HepG2 (cell line): ENCODE data around the gene PLA2G4A. TPM values are rescaled to one million over a fixed set of nuclear protein-coding genes. Genes with fewer than 3 reads are reported as not detected.

Experiments
- ATAC-seq: fragments of 200-7000 bp; cut with Tn5 transposase; 3 replicates; pipeline ENCODE4 v1.9.1; 2020; ENCODE audit warnings: mild to moderate bottlenecking, moderate library complexity
- BruUV-seq: library from RNA; stranded (reverse); fragments of 400-500 nt; replicated peaks from 2 replicates; lab custom pipeline; 2021; lab: Mats Ljungman, UMichigan
- CTCF ChIA-PET: fragments of 300-600 bp; formaldehyde crosslinking; extraction: SDS; loops from one replicate; lab custom pipeline; 2021; ENCODE audit warnings: low total read pairs, inconsistent platforms, low intra/inter-chr PET ratio; lab: Yijun Ruan, JAX
- POLR2A ChIA-PET: fragments of 350-600 bp; sonication (Branson Sonifier 250); formaldehyde crosslinking; loops from one replicate; lab custom pipeline; 2020; ENCODE audit warnings: antibody characterized with exemption, inconsistent platforms; lab: Yijun Ruan, JAX
- DNase-seq: peaks from one replicate; pipeline ENCODE4 v3.0.0-alpha.2; 2015; ENCODE audit warnings: low spot score
- FAIRE-seq: peaks from 3 replicates; lab custom pipeline; 2011; peaks lifted over from hg19 to GRCh38; lab: Jason Lieb, UNC
- H2AFZ ChIP-seq: one replicate; pipeline ENCODE4 v1.6.1; 2011; ENCODE audit warnings: low read length, inconsistent platforms
- H3K27ac ChIP-seq: fragments of 300-600 bp; 3 replicates; pipeline ENCODE4 v1.8.0; 2011; ENCODE audit warnings: mixed run types, mild to moderate bottlenecking, mixed read lengths, low read length, inconsistent platforms; ENCODE audit not compliant: insufficient read depth; ENCODE audit errors: extremely low read length
- H3K27me3 ChIP-seq, 2 experiments: fragments of 200-600 bp in 1 of 2; 2 replicates in 1 of 2; 3 replicates in 1 of 2; pipeline versions ENCODE4 v1.6.0 to v1.8.0; 2011; ENCODE audit warnings: low read length in 2 of 2, mild to moderate bottlenecking in 2 of 2, moderate library complexity in 2 of 2, inconsistent platforms in 1 of 2; ENCODE audit not compliant: insufficient read depth in 2 of 2, control insufficient read depth in 1 of 2
- H3K36me3 ChIP-seq, 2 experiments: fragments of 200-600 bp in 1 of 2; replicated peaks in 1 of 2; 2 replicates in 1 of 2; 3 replicates in 1 of 2; pipeline versions ENCODE4 v1.5.1 to v1.8.0; 2011; ENCODE audit warnings: low read length in 2 of 2, inconsistent platforms in 1 of 2; ENCODE audit not compliant: insufficient read depth in 2 of 2, control insufficient read depth in 1 of 2
- H3K4me1 ChIP-seq: 2 replicates; pipeline ENCODE4 v1.5.1; 2012; ENCODE audit warnings: low read length, inconsistent platforms; ENCODE audit not compliant: insufficient read depth
- H3K4me2 ChIP-seq: 2 replicates; pipeline ENCODE4 v1.6.0; 2011; ENCODE audit warnings: low read depth, low read length, inconsistent platforms
- H3K4me3 ChIP-seq, 3 experiments: fragments of 200-600 bp in 1 of 3; sonication (generic), shearing (Covaris generic) in 1 of 3; replicated peaks in 1 of 3; 2 replicates each; pipeline ENCODE4 v1.5.1; 2011 to 2016; ENCODE audit warnings: low read length in 3 of 3, inconsistent platforms in 2 of 3, low read depth in 2 of 3, mild to moderate bottlenecking in 2 of 3, control low read depth in 1 of 3, mixed read lengths in 1 of 3; ENCODE audit not compliant: insufficient read depth in 1 of 3
- H3K79me2 ChIP-seq: one replicate; pipeline ENCODE4 v1.6.1; 2011; ENCODE audit warnings: low read length, inconsistent platforms; ENCODE audit not compliant: insufficient read depth
- H3K9ac ChIP-seq: 2 replicates; pipeline ENCODE4 v1.6.0; 2011; ENCODE audit warnings: mild to moderate bottlenecking, low read depth, low read length, inconsistent platforms; ENCODE audit not compliant: insufficient read depth
- H3K9me3 ChIP-seq: 2 replicates; pipeline ENCODE4 v1.5.1; 2012; ENCODE audit warnings: mild to moderate bottlenecking, low read length
- H4K20me1 ChIP-seq: 2 replicates; pipeline ENCODE4 v1.6.0; 2011; ENCODE audit warnings: inconsistent platforms, mild to moderate bottlenecking, low read length, moderate library complexity; ENCODE audit not compliant: insufficient read depth
- ATF4 ChIP-seq, 2 experiments: fragments of 450-650 bp in 1 of 2; sonication (generic) in 1 of 2; formaldehyde crosslinking; IDR thresholded peaks; 2 replicates each; pipeline versions ENCODE4 v1.5.0 to v1.8.0; 2020 to 2022; ENCODE audit warnings: mild to moderate bottlenecking in 1 of 2, missing genetic modification reagents in 1 of 2
- DNMT3B ChIP-seq: conservative IDR thresholded peaks from 2 replicates; pipeline ENCODE4 v1.6.1; 2016; ENCODE audit warnings: missing biosample characterization, control low read depth
- GLI4 ChIP-seq: sonication (generic); formaldehyde crosslinking; IDR thresholded peaks from 2 replicates; pipeline ENCODE4 v1.5.1; 2020; ENCODE audit warnings: missing genetic modification reagents, mild to moderate bottlenecking, moderate library complexity, borderline replicate concordance
- HMGA1 ChIP-seq: sonication (generic); formaldehyde crosslinking; conservative IDR thresholded peaks from 2 replicates; pipeline ENCODE4 v1.4.0; 2020; ENCODE audit warnings: missing genetic modification reagents
- HOXA7 ChIP-seq: sonication (generic); formaldehyde crosslinking; IDR thresholded peaks from 2 replicates; pipeline ENCODE4 v1.8.1; 2022; ENCODE audit warnings: mild to moderate bottlenecking, missing genetic modification reagents, moderate library complexity
- KMT2B ChIP-seq: IDR thresholded peaks from 2 replicates; pipeline ENCODE4 v1.6.1; 2016; ENCODE audit warnings: missing genetic modification reagents, missing compliant biosample characterization
- NR1H2 ChIP-seq: sonication (generic); formaldehyde crosslinking; IDR thresholded peaks from 2 replicates; pipeline ENCODE4 v1.8.1; 2022; ENCODE audit warnings: low read depth, missing genetic modification reagents, borderline replicate concordance
- SIN3B ChIP-seq: fragments of 150-350 bp; IDR thresholded peaks from 2 replicates; pipeline ENCODE4 v1.6.1; 2014; ENCODE audit warnings: low read length
- SMAD3 ChIP-seq: sonication (generic); formaldehyde crosslinking; IDR thresholded peaks from 2 replicates; pipeline ENCODE4 v1.4.0; 2020; ENCODE audit warnings: missing genetic modification reagents
- STAG1 ChIP-seq: sonication (generic); formaldehyde crosslinking; IDR thresholded peaks from 2 replicates; pipeline ENCODE4 v1.4.0; 2020; ENCODE audit warnings: missing genetic modification reagents
- U2AF1 ChIP-seq: fragments of 200-400 bp; formaldehyde crosslinking; optimal IDR thresholded peaks from 2 replicates; pipeline ENCODE3; 2017; ENCODE audit warnings: mild to moderate bottlenecking, low read depth, low read length
- ZMYM4 ChIP-seq: sonication (generic); formaldehyde crosslinking; IDR thresholded peaks from 2 replicates; pipeline ENCODE4 v1.8.1; 2023; ENCODE audit warnings: mild to moderate bottlenecking, missing genetic modification reagents
- ZNF362 ChIP-seq: sonication (generic); formaldehyde crosslinking; IDR thresholded peaks from 2 replicates; pipeline ENCODE4 v1.4.0; 2020; ENCODE audit warnings: missing genetic modification reagents, mild to moderate bottlenecking, borderline replicate concordance
- ZNF441 ChIP-seq: sonication (generic); formaldehyde crosslinking; IDR thresholded peaks from 2 replicates; pipeline ENCODE4 v1.7.0; 2021; ENCODE audit warnings: missing genetic modification reagents, borderline replicate concordance
- ZNF710 ChIP-seq: sonication (generic); formaldehyde crosslinking; IDR thresholded peaks from 2 replicates; pipeline ENCODE4 v1.5.0; 2020; ENCODE audit warnings: mild to moderate bottlenecking, missing genetic modification reagents, borderline replicate concordance
- ZNF775 ChIP-seq: sonication (generic); formaldehyde crosslinking; IDR thresholded peaks from 2 replicates; pipeline ENCODE4 v1.4.0; 2020; ENCODE audit warnings: missing genetic modification reagents, mild to moderate bottlenecking, moderate library complexity, borderline replicate concordance
- WGBS: methylation state at CpG from one replicate; pipeline ENCODE4 v1.1.6; 2017; ENCODE audit warnings: low lambda C conversion rate; 5-methylcytosine and 5-hydroxymethylcytosine counted together
- in situ Hi-C: cut with HindIII; loops from 2 replicates; pipeline ENCODE4 v1.10.0; 2017; ENCODE audit warnings: low pct_unique_long_range_greater_than_20kb; ENCODE audit not compliant: extremely low pct_ligation_motif_present
- intact Hi-C: fragments of 100-400 bp; cut with micrococcal nuclease; formaldehyde crosslinking; loops from one replicate; pipeline ENCODE4 v1.10.0; 2022; ENCODE audit not compliant: unreplicated experiment
- polyA plus RNA-seq, 8 experiments: library from polyadenylated mRNA; depleted of rRNA in 3 of 8; stranded (reverse) in 7 of 8; unstranded in 1 of 8; fragments of >200 nt; fragmentation: Illumina TruSeq in 4 of 8; extraction: Trizol in 4 of 8; gene quantifications; 2 replicates each; pipeline versions ENCODE4 v1.2.1 to v1.2.3, GENCODE V29; 2011 to 2016; ENCODE audit warnings: low read depth in 4 of 8, missing spikeins in 1 of 8, mixed read lengths in 1 of 8; ENCODE audit not compliant: insufficient read depth in 1 of 8
- total RNA-seq, 5 experiments: library from RNA; depleted of rRNA; stranded (reverse); fragments of >200 nt; fragmentation: Illumina TruSeq; extraction: Trizol; gene quantifications; 2 replicates each; pipeline ENCODE4 v1.2.3, GENCODE V29; 2016; ENCODE audit warnings: low read depth in 1 of 5

Gene PLA2G4A
- total and polyA plus RNA-seq, 2 of the 13 experiments (the other 11 are each of a cell fraction or from before 2014, with no cell fraction given) = not detected

- TF ChIP-seq ZNF362 (no peak), KMT2B (CRISPR knock-in tag) (no peak), GLI4 (no peak), SIN3B (no peak), ZMYM4 (CRISPR knock-in tag) (no peak), ATF4 (CRISPR knock-in tag; IDR thresholded peaks at IDR 0.05) (no peak), HMGA1 (CRISPR knock-in tag) (no peak), SMAD3 (CRISPR knock-in tag) (no peak)
Observed at GRCh38 chr1:186953876-186954275, 125.1 kb downstream of the PLA2G4A start (continued).

- ATAC-seq = no peak
- in situ Hi-C loops (no loop called here), intact Hi-C loops (no loop called here)
- WGBS = 0% methylated on average over 1 of the region's 2 CpGs
- Histone ChIP-seq H3K4me3 (no peak overlapping the region), H4K20me1 (no peaks in the 10 kb centered on the region), H3K27me3 (no peaks in the 10 kb centered on the region; a peak in 1 of 5 replicates), H3K79me2 (no peaks in the 10 kb centered on the region), H3K9ac (no peak overlapping the region), H3K9me3 (no peaks in the 10 kb centered on the region), H3K27ac (no peak overlapping the region), H3K4me1 (no peaks in the 10 kb centered on the region), H3K4me2 (no peak overlapping the region), H2AFZ (no peak overlapping the region), H3K36me3 (no peaks in the 10 kb centered on the region)
- CTCF ChIA-PET = no interaction called here
- no TSS peak for BruUV-seq
- no peak for TF ChIP-seq ZNF441 (CRISPR knock-in tag)
- TF ChIP-seq U2AF1 = no peak
- TF ChIP-seq NR1H2 (CRISPR knock-in tag) = no peak
- TF ChIP-seq HOXA7 (CRISPR knock-in tag) = no peak
- TF ChIP-seq ZNF775 (CRISPR knock-in tag) = no peak
- no peak for TF ChIP-seq STAG1 (CRISPR knock-in tag)
- TF ChIP-seq ZNF710 (CRISPR knock-in tag) = no peak
- no peak for TF ChIP-seq DNMT3B
- no peak for DNase-seq
- POLR2A ChIA-PET = no interaction called here
- no peak for FAIRE-seq
Observed at GRCh38 chr1:186957314-186957713, 128.6 kb downstream of the PLA2G4A start.
